Neural crest cell (in vitro differentiated cells): ENCODE measurements around the gene B4GALT5. TPM values are rescaled to one million over a fixed set of nuclear protein-coding genes. Genes with fewer than 3 reads are reported as not detected.
"Not testable (repeated sequence)": the region's sequence is repeated elsewhere in the genome, so short reads cannot be mapped to it uniquely, and the experiment has no call there.

ENCODE experiments used
- DNase-seq: peaks from one replicate; pipeline ENCODE4 v3.0.0; 2021; ENCODE audit warnings: low read depth, mixed read lengths, low spot score
- H3K27ac Mint-ChIP-seq: one replicate; pipeline ENCODE4 v1.8.0; 2021; ENCODE audit warnings: mild to moderate bottlenecking, mixed read lengths; ENCODE audit not compliant: unreplicated experiment
- H3K27me3 Mint-ChIP-seq: 2 replicates; pipeline ENCODE4 v1.8.0; 2021; ENCODE audit warnings: low read depth, mild to moderate bottlenecking, mixed read lengths
- H3K36me3 Mint-ChIP-seq: 2 replicates; pipeline ENCODE4 v1.8.0; 2021; ENCODE audit warnings: low read depth, mild to moderate bottlenecking, mixed read lengths
- H3K4me1 Mint-ChIP-seq: 2 replicates; pipeline ENCODE4 v1.8.0; 2021; ENCODE audit warnings: mixed read lengths
- H3K4me3 Mint-ChIP-seq: one replicate; pipeline ENCODE4 v1.8.0; 2021; ENCODE audit warnings: mild to moderate bottlenecking, mixed read lengths
- H3K9me3 Mint-ChIP-seq: 2 replicates; pipeline ENCODE4 v1.8.0; 2021; ENCODE audit warnings: mixed read lengths
- CTCF ChIP-seq: fragments of 200-600 bp; sonication (generic); conservative IDR thresholded peaks from 2 replicates; pipeline ENCODE4 v1.5.0; 2021; ENCODE audit warnings: antibody characterized with exemption, mild to moderate bottlenecking
- total RNA-seq: library from RNA; stranded (reverse); gene quantifications from 2 replicates; pipeline ENCODE4 v1.2.1, GENCODE V29; 2021

B4GALT5 gene
- total RNA-seq, 1 donor from 2014 or later, result 49.0 TPM

- no peak for TF ChIP-seq CTCF
- no peaks in the 10 kb centered on the region for H3K27me3 Mint-ChIP-seq
- H3K4me1 Mint-ChIP-seq, result peaks cover 63% of the 10 kb centered on the region
- no peak for DNase-seq
- peak overlapping the region; percentile 52 for H3K27ac Mint-ChIP-seq
- H3K36me3 Mint-ChIP-seq, result no peaks in the 10 kb centered on the region
- H3K4me3 Mint-ChIP-seq, result no peak overlapping the region
- no peaks in the 10 kb centered on the region for H3K9me3 Mint-ChIP-seq
Observed at GRCh38 chr20:49674383-49675352, 39.0 kb downstream of the B4GALT5 start.

- H3K36me3 Mint-ChIP-seq, result no peaks in the 10 kb centered on the region
- TF ChIP-seq CTCF, result no peak
- no peak for DNase-seq
- no peak overlapping the region for H3K27ac Mint-ChIP-seq
- H3K4me1 Mint-ChIP-seq, result peaks cover 61% of the 10 kb centered on the region
- no peaks in the 10 kb centered on the region for H3K27me3 Mint-ChIP-seq
- H3K9me3 Mint-ChIP-seq, result no peaks in the 10 kb centered on the region
- no peak overlapping the region for H3K4me3 Mint-ChIP-seq
Observed at GRCh38 chr20:49672096-49672664, 41.5 kb downstream of the B4GALT5 start.

- Mint-ChIP-seq H3K27ac (no peak overlapping the region), H3K9me3 (no peaks in the 10 kb centered on the region), H3K4me3 (no peak overlapping the region), H3K36me3 (no peaks in the 10 kb centered on the region), H3K4me1 (peaks cover 59% of the 10 kb centered on the region), H3K27me3 (no peaks in the 10 kb centered on the region)
- DNase-seq, result no peak
- TF ChIP-seq CTCF, result no peak
Observed at GRCh38 chr20:49671433-49671832, 42.2 kb downstream of the B4GALT5 start.

- H3K36me3 Mint-ChIP-seq, result no peaks in the 10 kb centered on the region
- H3K4me1 Mint-ChIP-seq, result peaks cover 53% of the 10 kb centered on the region
- no peak overlapping the region for H3K27ac Mint-ChIP-seq
- no peaks in the 10 kb centered on the region for H3K9me3 Mint-ChIP-seq
- H3K27me3 Mint-ChIP-seq, result no peaks in the 10 kb centered on the region
- no peak for TF ChIP-seq CTCF
- H3K4me3 Mint-ChIP-seq, result no peak overlapping the region
- DNase-seq, result no peak
Observed at GRCh38 chr20:49669601-49670189, 44.0 kb downstream of the B4GALT5 start.

GRCh38 chr20:49668878-49669195 lies 44.8 kb downstream of the B4GALT5 start:
- H3K36me3 Mint-ChIP-seq, H3K9me3 Mint-ChIP-seq, DNase-seq, H3K27me3 Mint-ChIP-seq, H3K4me3 Mint-ChIP-seq: not testable (repeated sequence)
- peaks cover 54% of the 10 kb centered on the region for H3K4me1 Mint-ChIP-seq
- H3K27ac Mint-ChIP-seq, result peak overlapping the region; percentile 7
